ENCODE results near the gene HEATR5B. TPM values are rescaled to one million over a fixed set of nuclear protein-coding genes. Genes with fewer than 3 reads are reported as not detected.

Gene HEATR5B
- total RNA-seq, 1 donor from 2014 or later = 26.3 TPM

DNA sequence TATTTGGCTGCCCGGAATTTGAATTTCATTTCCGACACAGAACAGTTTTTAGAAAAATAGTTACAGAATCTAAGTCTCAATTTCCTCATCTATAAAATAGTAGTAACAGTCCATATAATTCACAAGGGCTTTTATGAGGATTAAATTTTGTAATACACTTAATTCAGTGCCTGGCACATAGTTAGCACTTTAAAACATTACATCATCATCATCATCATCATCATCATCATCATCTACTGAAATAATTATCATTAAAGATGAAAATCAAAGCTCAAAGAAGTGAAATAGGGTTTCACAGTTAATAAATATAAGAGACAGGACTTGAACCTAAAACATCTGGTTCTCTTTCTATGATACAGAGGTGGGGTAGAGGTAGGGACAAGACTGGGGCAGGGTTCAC is 13.2 kb downstream of the HEATR5B start:
- H3K4me1 Mint-ChIP-seq (ENCODE audit: unreplicated experiment) = no peaks in the 10 kb centered on the region
- H3K4me3 Mint-ChIP-seq (ENCODE audit: unreplicated experiment) = no peak overlapping the region
- peaks cover 17% of the 10 kb centered on the region for H3K36me3 Mint-ChIP-seq (ENCODE audit: low read depth, unreplicated experiment)
- H3K27ac Mint-ChIP-seq (ENCODE audit: unreplicated experiment) = no peak overlapping the region
- H3K9me3 Mint-ChIP-seq (ENCODE audit: unreplicated experiment) = no peaks in the 10 kb centered on the region
- no peaks in the 10 kb centered on the region for H3K27me3 Mint-ChIP-seq (ENCODE audit: unreplicated experiment)
- TF ChIP-seq CTCF (IDR thresholded peaks at IDR 0.05; ENCODE audit: unreplicated experiment) = no peak
- DNase-seq (ENCODE audit: low spot score) = no peak

DNA sequence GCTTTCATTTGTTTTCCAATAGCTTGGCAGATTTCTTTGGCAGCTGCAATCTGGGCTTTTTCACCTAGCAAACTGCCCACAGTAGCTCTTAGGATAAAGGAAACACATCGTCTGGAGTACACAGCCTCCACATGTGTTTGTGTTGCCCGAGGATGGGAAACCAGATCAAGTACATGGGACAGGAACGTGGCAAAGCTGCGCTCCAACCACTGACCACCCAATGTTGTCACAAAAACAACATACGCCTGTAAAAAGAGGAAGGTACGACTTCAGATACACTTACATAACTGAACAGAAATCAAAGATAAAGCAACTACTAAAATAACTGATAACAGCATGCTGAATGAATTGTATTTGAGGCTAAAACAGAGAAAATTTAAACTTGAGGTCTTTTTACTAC is 15.5 kb downstream of the HEATR5B start:
- Mint-ChIP-seq H3K27me3 (ENCODE audit: unreplicated experiment) (no peaks in the 10 kb centered on the region), H3K4me3 (ENCODE audit: unreplicated experiment) (no peak overlapping the region), H3K36me3 (ENCODE audit: low read depth, unreplicated experiment) (peaks cover 10% of the 10 kb centered on the region), H3K27ac (ENCODE audit: unreplicated experiment) (no peak overlapping the region), H3K9me3 (ENCODE audit: unreplicated experiment) (no peaks in the 10 kb centered on the region), H3K4me1 (ENCODE audit: unreplicated experiment) (no peaks in the 10 kb centered on the region)
- TF ChIP-seq CTCF (IDR thresholded peaks at IDR 0.05; ENCODE audit: unreplicated experiment) = no peak
- DNase-seq (ENCODE audit: low spot score) = no peak

GRCh38 chr2:37061776-37062175 is 22.4 kb downstream of the HEATR5B start:
- Mint-ChIP-seq H3K36me3 (ENCODE audit: low read depth, unreplicated experiment) (peaks cover 11% of the 10 kb centered on the region), H3K27me3 (ENCODE audit: unreplicated experiment) (no peaks in the 10 kb centered on the region), H3K27ac (ENCODE audit: unreplicated experiment) (no peak overlapping the region), H3K9me3 (ENCODE audit: unreplicated experiment) (no peaks in the 10 kb centered on the region), H3K4me3 (ENCODE audit: unreplicated experiment) (no peak overlapping the region), H3K4me1 (ENCODE audit: unreplicated experiment) (no peaks in the 10 kb centered on the region)
- no peak for DNase-seq (ENCODE audit: low spot score)
- TF ChIP-seq CTCF (IDR thresholded peaks at IDR 0.05; ENCODE audit: unreplicated experiment) = no peak

GRCh38 chr2:37061013-37061711 is 23.0 kb downstream of the HEATR5B start:
- H3K27me3 Mint-ChIP-seq (ENCODE audit: unreplicated experiment) = no peaks in the 10 kb centered on the region
- H3K27ac Mint-ChIP-seq (ENCODE audit: unreplicated experiment) = no peak overlapping the region
- H3K36me3 Mint-ChIP-seq (ENCODE audit: low read depth, unreplicated experiment) = peaks cover 14% of the 10 kb centered on the region
- no peaks in the 10 kb centered on the region for H3K9me3 Mint-ChIP-seq (ENCODE audit: unreplicated experiment)
- TF ChIP-seq CTCF (IDR thresholded peaks at IDR 0.05; ENCODE audit: unreplicated experiment) = no peak
- H3K4me3 Mint-ChIP-seq (ENCODE audit: unreplicated experiment) = no peak overlapping the region
- H3K4me1 Mint-ChIP-seq (ENCODE audit: unreplicated experiment) = no peaks in the 10 kb centered on the region
- DNase-seq (ENCODE audit: low spot score) = no peak

DNA sequence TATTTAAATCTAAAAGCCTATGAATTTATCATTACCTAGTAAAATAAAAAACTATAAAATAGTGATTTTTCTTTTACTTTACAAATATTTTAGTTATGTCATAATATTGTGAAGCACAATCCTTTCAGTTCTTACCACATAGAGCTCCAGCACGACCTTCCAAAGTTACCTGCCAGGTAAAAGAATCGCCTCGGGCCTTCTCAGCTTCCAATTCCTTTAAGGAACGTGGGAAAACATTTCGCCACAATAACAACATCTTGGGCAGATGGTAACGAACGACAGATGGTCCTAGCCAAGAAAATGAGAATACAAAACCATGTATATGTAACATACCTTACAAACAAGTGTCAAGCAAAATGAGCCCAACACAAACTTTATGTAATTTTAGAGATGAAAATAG is 23.7 kb downstream of the HEATR5B start:
- H3K27me3 Mint-ChIP-seq (ENCODE audit: unreplicated experiment) = no peaks in the 10 kb centered on the region
- H3K27ac Mint-ChIP-seq (ENCODE audit: unreplicated experiment) = no peak overlapping the region
- DNase-seq (ENCODE audit: low spot score) = no peak
- H3K4me3 Mint-ChIP-seq (ENCODE audit: unreplicated experiment) = no peak overlapping the region
- TF ChIP-seq CTCF (IDR thresholded peaks at IDR 0.05; ENCODE audit: unreplicated experiment) = no peak
- H3K9me3 Mint-ChIP-seq (ENCODE audit: unreplicated experiment) = no peaks in the 10 kb centered on the region
- H3K36me3 Mint-ChIP-seq (ENCODE audit: low read depth, unreplicated experiment) = peaks cover 14% of the 10 kb centered on the region
- no peaks in the 10 kb centered on the region for H3K4me1 Mint-ChIP-seq (ENCODE audit: unreplicated experiment)
